Tibial nerve (tissue), 4 donors: Measurements from ENCODE around the gene PCDHGB6. TPM values are rescaled to one million over a fixed set of nuclear protein-coding genes. Genes with fewer than 3 reads are reported as not detected.
A peak's percentile ranks its signal among the peaks of the same experiment; 100 is the strongest.
"Not testable (repeated sequence)": the region's sequence is repeated elsewhere in the genome, so short reads cannot be mapped to it uniquely, and the experiment has no call there.

Experiments
- DNase-seq, 2 donors: peaks; one replicate each; pipeline ENCODE4 v3.0.0-alpha.2; 2019; ENCODE audit warnings: low spot score in 2 of 2
- H3K27ac ChIP-seq, 4 donors: fragments of 200-600 bp; sonication (generic) in 3 of 4; one replicate each; pipeline ENCODE4 v1.5.1; 2017 to 2019; ENCODE audit warnings: mild to moderate bottlenecking in 1 of 4
- H3K27me3 ChIP-seq, 2 donors: fragments of 200-600 bp; sonication (generic) in 1 of 2; one replicate each; pipeline versions ENCODE4 v1.5.1 to v1.6.0; 2017 to 2019
- H3K36me3 ChIP-seq, 3 donors: fragments of 200-600 bp; sonication (generic); one replicate each; pipeline ENCODE4 v1.5.1; 2018 to 2019
- H3K4me1 ChIP-seq, 4 donors: fragments of 200-600 bp; sonication (generic) in 3 of 4; one replicate each; pipeline ENCODE4 v1.5.1; 2017 to 2019
- H3K4me3 ChIP-seq, 4 donors: fragments of 200-600 bp; sonication (generic) in 3 of 4; one replicate each; pipeline ENCODE4 v1.5.1; 2017 to 2019; ENCODE audit warnings: mild to moderate bottlenecking in 1 of 4, moderate library complexity in 1 of 4
- H3K9me3 ChIP-seq, 4 donors: fragments of 200-600 bp; sonication (generic) in 3 of 4; one replicate each; pipeline ENCODE4 v1.5.1; 2017 to 2019
- CTCF ChIP-seq, 5 experiments: fragments of 200-600 bp in 3 of 5; fragments of 450-650 bp in 2 of 5; sonication (generic) in 3 of 5; IDR thresholded peaks; one replicate each; pipeline ENCODE4 v1.5.1; 2016 to 2019; ENCODE audit warnings: antibody characterized with exemption in 5 of 5, mild to moderate bottlenecking in 3 of 5, moderate library complexity in 2 of 5
- EP300 ChIP-seq, 2 donors: sonication (generic); formaldehyde crosslinking; IDR thresholded peaks; one replicate each; pipeline ENCODE4 v1.6.1; 2017; ENCODE audit warnings: antibody characterized with exemption in 2 of 2, mild to moderate bottlenecking in 1 of 2
- POLR2A ChIP-seq, 2 donors: fragments of 450-650 bp; IDR thresholded peaks; one replicate each; pipeline ENCODE4 v1.6.1; 2017; ENCODE audit warnings: antibody characterized with exemption in 2 of 2, mild to moderate bottlenecking in 2 of 2, moderate library complexity in 2 of 2
- WGBS, 2 donors: methylation state at CpG; one replicate each; pipeline ENCODE4 v1.1.5; 2018; 5-methylcytosine and 5-hydroxymethylcytosine counted together
- total RNA-seq, 4 donors: library from RNA; depleted of rRNA; stranded (reverse); fragments of >200 nt; gene quantifications; one replicate each; pipeline ENCODE4 v1.1.0, GENCODE V29; 2016

The PCDHGB6 gene
- total RNA-seq, 4 donors from 2014 or later = 9.2 to 16.8 (median 13.9) TPM

GRCh38 chr5:141387557-141388311 lies 20.1 kb upstream of the PCDHGB6 start, which contains the start of gene PCDHGB4:
Gene PCDHGB4 (plus strand): TSS chr5:141387698. CDS start chr5:141387885, 187 bp downstream.
- H3K27ac ChIP-seq, H3K4me3 ChIP-seq, DNase-seq, H3K4me1 ChIP-seq, H3K27me3 ChIP-seq: not testable (repeated sequence)
- peaks cover 0 to 48% (median 0%) of the 10 kb centered on the region in 3 donors for H3K36me3 ChIP-seq
- H3K9me3 ChIP-seq = peaks cover 3 to 97% (median 50%) of the 10 kb centered on the region in 4 donors
- TF ChIP-seq CTCF (IDR thresholded peaks at IDR 0.05) = peak in 2 of 5 experiments; percentile 17 to 29
- WGBS, 2 donors = 10 to 11% methylated on average over 23 to 24 of the region's 40 CpGs

GRCh38 chr5:141388661-141389060 lies 19.2 kb upstream of the PCDHGB6 start:
- 53 to 58% methylated on average over 10 of the region's 10 CpGs for WGBS, 2 donors
- no peak for TF ChIP-seq CTCF (IDR thresholded peaks at IDR 0.05)
- no peak for TF ChIP-seq POLR2A (IDR thresholded peaks at IDR 0.05)
- TF ChIP-seq EP300 (IDR thresholded peaks at IDR 0.05) = no peak
- H3K4me1 ChIP-seq = no peaks in the 10 kb centered on the region
- peaks cover 0 to 46% (median 0%) of the 10 kb centered on the region in 3 donors for H3K36me3 ChIP-seq
- no peak for DNase-seq
- H3K4me3 ChIP-seq = no peak overlapping the region
- H3K27ac ChIP-seq = no peak overlapping the region
- H3K27me3 ChIP-seq = no peaks in the 10 kb centered on the region
- H3K9me3 ChIP-seq = peaks cover 7 to 97% (median 52%) of the 10 kb centered on the region in 4 donors

- WGBS, 2 donors = 42% methylated on average over 51 to 76 of the region's 77 CpGs
- Histone ChIP-seq H3K9me3 (peaks cover 8 to 97% (median 52%) of the 10 kb centered on the region in 4 donors), H3K36me3 (peaks cover 0 to 43% (median 0%) of the 10 kb centered on the region in 3 donors), H3K4me3 (no peak overlapping the region), H3K27me3 (no peaks in the 10 kb centered on the region), H3K4me1 (no peaks in the 10 kb centered on the region), H3K27ac (no peak overlapping the region)
- TF ChIP-seq POLR2A (IDR thresholded peaks at IDR 0.05) (no peak), CTCF (IDR thresholded peaks at IDR 0.05) (no peak), EP300 (IDR thresholded peaks at IDR 0.05) (no peak)
- no peak for DNase-seq
Observed at GRCh38 chr5:141389153-141390042, 18.4 kb upstream of the PCDHGB6 start.

GRCh38 chr5:141392429-141393198 lies 15.2 kb upstream of the PCDHGB6 start, which contains the start of gene PCDHGA8:
Gene PCDHGA8 (plus strand): TSS chr5:141392633. CDS start chr5:141392814, 181 bp downstream.
- no peak for DNase-seq
- Histone ChIP-seq H3K4me1 (no peaks in the 10 kb centered on the region), H3K27ac (no peak within 1 kb of the TSS), H3K36me3 (peaks cover 0 to 25% (median 0%) of the 10 kb centered on the region in 3 donors), H3K27me3 (no peaks in the 10 kb centered on the region), H3K4me3 (no peak within 1 kb of the TSS), H3K9me3 (peaks cover 12 to 97% (median 50%) of the 10 kb centered on the region in 4 donors)
- 26 to 33% methylated on average over 38 of the region's 38 CpGs for WGBS, 2 donors
- TF ChIP-seq CTCF (IDR thresholded peaks at IDR 0.05) = no peak
- no peak for TF ChIP-seq POLR2A (IDR thresholded peaks at IDR 0.05)
- no peak for TF ChIP-seq EP300 (IDR thresholded peaks at IDR 0.05)
